Subcutaneous abdominal adipose tissue (tissue), 5 donors: ENCODE results near the gene GLCE.

Experiments used
- H3K27ac ChIP-seq: one replicate; pipeline ENCODE4 v1.7.0; 2013; ENCODE audit warnings: low read depth, mild to moderate bottlenecking, inconsistent platforms, low read length, moderate library complexity
- H3K27me3 ChIP-seq, 5 donors: one replicate each; pipeline ENCODE4 v1.7.0; 2013; ENCODE audit warnings: low read length in 5 of 5, inconsistent platforms in 1 of 5; ENCODE audit not compliant: control insufficient read depth in 5 of 5, insufficient read depth in 4 of 5
- H3K36me3 ChIP-seq, 5 donors: one replicate each; pipeline ENCODE4 v1.7.0; 2013; ENCODE audit warnings: low read length in 5 of 5; ENCODE audit not compliant: control insufficient read depth in 5 of 5, insufficient read depth in 5 of 5
- H3K4me1 ChIP-seq, 5 donors: one replicate each; pipeline ENCODE4 v1.7.0; 2013; ENCODE audit warnings: low read length in 5 of 5, mild to moderate bottlenecking in 3 of 5, moderate library complexity in 1 of 5; ENCODE audit not compliant: control insufficient read depth in 5 of 5, insufficient read depth in 5 of 5
- H3K4me3 ChIP-seq, 5 donors: one replicate each; pipeline ENCODE4 v1.7.0; 2013; ENCODE audit warnings: low read length in 5 of 5, low read depth in 1 of 5
- H3K9ac ChIP-seq, 5 donors: one replicate each; pipeline ENCODE4 v1.7.0; 2013; ENCODE audit warnings: low read length in 5 of 5, mild to moderate bottlenecking in 4 of 5, moderate library complexity in 3 of 5
- H3K9me3 ChIP-seq, 5 donors: one replicate each; pipeline ENCODE4 v1.7.0; 2013; ENCODE audit warnings: low read length in 5 of 5; ENCODE audit not compliant: control insufficient read depth in 5 of 5
- donor health status: healthy.
- donor health status: healthy.
- donor health status: healthy.
- donor health status: healthy.
- donor health status: healthy.

The GLCE gene

DNA sequence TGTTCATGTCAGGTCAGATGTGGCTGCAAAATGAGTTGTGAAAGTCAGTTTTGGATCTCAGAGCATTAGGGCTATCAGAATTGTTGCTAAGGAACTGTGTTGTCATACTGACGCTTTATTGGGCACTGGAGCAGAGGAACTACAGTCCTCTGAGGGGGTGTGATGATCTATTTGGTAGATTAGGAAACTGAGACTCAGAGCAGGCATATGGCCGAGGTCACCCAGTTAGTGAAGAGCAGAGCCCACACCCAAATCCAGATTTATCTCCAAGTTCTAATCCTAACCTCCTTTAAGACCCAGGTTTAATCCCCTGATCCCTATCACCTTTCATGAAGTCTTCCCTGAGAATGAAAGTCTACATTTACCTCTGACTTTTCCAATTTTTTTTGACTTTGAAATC, 25.6 kb upstream of the GLCE start:
- H3K36me3 ChIP-seq, result no peaks in the 10 kb centered on the region

DNA sequence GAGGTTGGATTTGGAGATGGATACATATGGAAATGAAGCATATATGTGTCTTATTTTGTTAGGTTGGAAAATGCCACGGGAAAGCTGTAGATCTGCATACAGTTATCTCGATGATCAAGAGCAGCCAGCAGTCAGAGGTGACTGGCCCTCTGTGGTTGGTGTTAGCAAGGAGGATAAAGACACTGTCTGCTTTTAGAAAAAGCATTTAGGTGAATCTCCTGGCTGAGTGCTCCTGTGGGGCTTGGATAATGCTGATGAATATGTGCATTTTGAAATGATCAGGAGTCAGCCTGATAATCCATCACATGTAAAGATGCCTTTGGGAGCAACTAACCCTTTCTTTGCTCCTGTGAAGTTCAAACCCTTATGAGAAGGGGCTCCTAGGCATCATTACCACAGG, 24.9 kb upstream of the GLCE start:
- Histone ChIP-seq H3K27ac (no peak overlapping the region), H3K9me3 (no peaks in the 10 kb centered on the region), H3K36me3 (no peaks in the 10 kb centered on the region), H3K4me3 (no peak overlapping the region), H3K4me1 (peaks cover 0 to 33% (median 9%) of the 10 kb centered on the region in 5 donors), H3K9ac (no peak overlapping the region), H3K27me3 (no peaks in the 10 kb centered on the region)

More for the DNA sequence above, 25.6 kb upstream of the GLCE start:
- H3K9me3 ChIP-seq, result no peaks in the 10 kb centered on the region
- no peak overlapping the region for H3K27ac ChIP-seq
- no peaks in the 10 kb centered on the region for H3K27me3 ChIP-seq
- H3K9ac ChIP-seq, result no peak overlapping the region
- H3K4me3 ChIP-seq, result no peak overlapping the region
- H3K4me1 ChIP-seq, result peaks cover 2 to 34% (median 11%) of the 10 kb centered on the region in 5 donors

DNA sequence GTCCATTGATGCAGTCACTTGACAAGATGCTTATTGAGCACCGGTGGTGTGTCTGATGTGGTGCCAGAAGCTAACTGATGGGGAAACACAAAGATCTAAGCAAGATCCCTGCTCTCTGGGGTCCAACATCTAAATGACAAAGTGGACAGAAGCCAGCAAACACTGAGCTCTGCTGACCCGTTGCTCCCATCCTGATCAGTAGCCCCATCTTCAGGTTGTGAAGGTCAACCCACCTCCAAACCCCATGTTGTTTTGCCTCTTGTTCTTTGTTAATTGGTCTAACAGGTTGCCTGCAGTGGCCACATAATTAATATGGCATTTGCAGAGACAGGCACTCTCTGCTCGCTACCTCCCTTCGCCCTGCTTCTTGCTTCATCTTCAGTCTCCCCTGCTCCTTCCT, 21.5 kb upstream of the GLCE start:
- Histone ChIP-seq H3K27ac (no peak overlapping the region), H3K9me3 (peaks cover 0 to 2% (median 0%) of the 10 kb centered on the region in 5 donors), H3K4me1 (peaks cover 0 to 5% (median 1%) of the 10 kb centered on the region in 5 donors), H3K4me3 (no peak overlapping the region), H3K36me3 (no peaks in the 10 kb centered on the region), H3K9ac (no peak overlapping the region), H3K27me3 (no peaks in the 10 kb centered on the region)

DNA sequence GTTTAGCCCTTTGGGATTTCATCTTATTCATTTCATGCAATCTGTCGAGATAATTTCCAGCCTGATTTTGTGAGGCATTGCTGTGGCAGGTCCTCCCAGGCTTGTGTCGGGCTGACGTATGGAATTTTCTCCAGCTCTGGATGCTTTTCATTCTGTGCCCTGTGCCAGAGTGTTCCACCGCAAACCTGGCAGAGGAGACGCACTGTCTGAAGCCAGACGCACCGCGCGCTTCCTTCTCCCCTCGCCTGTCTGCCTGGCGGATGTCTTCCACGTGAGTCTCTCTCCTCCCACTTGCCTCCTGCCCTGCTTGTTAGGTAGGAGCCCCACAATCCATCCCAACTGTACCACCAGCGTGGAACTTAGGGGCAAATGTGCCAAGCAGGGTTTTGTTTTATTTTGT, 20.1 kb upstream of the GLCE start:
- Histone ChIP-seq H3K4me1 (no peaks in the 10 kb centered on the region), H3K9me3 (peaks cover 0 to 2% (median 0%) of the 10 kb centered on the region in 5 donors), H3K4me3 (no peak overlapping the region), H3K36me3 (no peaks in the 10 kb centered on the region), H3K9ac (no peak overlapping the region), H3K27me3 (no peaks in the 10 kb centered on the region), H3K27ac (no peak overlapping the region)

DNA sequence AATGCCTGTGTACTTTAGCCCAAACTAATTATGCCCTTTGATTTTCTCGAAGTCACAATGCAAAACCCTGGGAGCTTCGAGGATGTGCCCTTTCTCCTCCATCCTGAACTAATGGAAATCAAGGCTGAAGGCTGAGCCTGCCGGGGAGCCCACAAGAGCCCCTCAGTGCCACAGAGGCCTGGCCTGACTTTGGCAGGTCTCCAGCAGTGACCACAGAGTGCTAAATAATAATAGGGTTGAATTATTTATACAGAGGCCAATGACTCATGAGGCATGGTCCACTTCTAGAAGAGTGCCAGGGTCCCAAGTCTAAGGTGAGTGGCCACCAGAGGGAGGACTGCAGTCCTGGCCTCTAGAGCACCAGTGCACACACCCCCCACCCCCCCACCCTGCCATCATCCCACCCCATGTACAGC, 19.1 kb upstream of the GLCE start:
- no peak overlapping the region for H3K27ac ChIP-seq
- H3K27me3 ChIP-seq, result no peaks in the 10 kb centered on the region
- H3K36me3 ChIP-seq, result no peaks in the 10 kb centered on the region
- H3K9me3 ChIP-seq, result peaks cover 0 to 2% (median 0%) of the 10 kb centered on the region in 5 donors
- H3K4me1 ChIP-seq, result no peaks in the 10 kb centered on the region
- H3K9ac ChIP-seq, result no peak overlapping the region
- no peak overlapping the region for H3K4me3 ChIP-seq

GRCh38 chr15:69141833-69142232, 18.6 kb upstream of the GLCE start:
- H3K4me1 ChIP-seq, result no peaks in the 10 kb centered on the region
- H3K4me3 ChIP-seq, result no peak overlapping the region
- H3K27me3 ChIP-seq, result no peaks in the 10 kb centered on the region
- peaks cover 0 to 2% (median 0%) of the 10 kb centered on the region in 5 donors for H3K9me3 ChIP-seq
- no peak overlapping the region for H3K27ac ChIP-seq
- H3K36me3 ChIP-seq, result no peaks in the 10 kb centered on the region
- H3K9ac ChIP-seq, result no peak overlapping the region

- H3K27me3 ChIP-seq, result no peaks in the 10 kb centered on the region
- no peaks in the 10 kb centered on the region for H3K4me1 ChIP-seq
- no peak overlapping the region for H3K4me3 ChIP-seq
- peaks cover 0 to 2% (median 0%) of the 10 kb centered on the region in 5 donors for H3K9me3 ChIP-seq
- H3K9ac ChIP-seq, result no peak overlapping the region
- no peak overlapping the region for H3K27ac ChIP-seq
- H3K36me3 ChIP-seq, result no peaks in the 10 kb centered on the region
Observed at GRCh38 chr15:69143756-69144436, 16.5 kb upstream of the GLCE start.

- Histone ChIP-seq H3K4me3 (no peak overlapping the region), H3K27me3 (no peaks in the 10 kb centered on the region), H3K9me3 (peaks cover 0 to 2% (median 0%) of the 10 kb centered on the region in 5 donors), H3K27ac (no peak overlapping the region), H3K9ac (no peak overlapping the region), H3K36me3 (no peaks in the 10 kb centered on the region), H3K4me1 (no peaks in the 10 kb centered on the region)
Observed at GRCh38 chr15:69144530-69144929, 15.9 kb upstream of the GLCE start.

DNA sequence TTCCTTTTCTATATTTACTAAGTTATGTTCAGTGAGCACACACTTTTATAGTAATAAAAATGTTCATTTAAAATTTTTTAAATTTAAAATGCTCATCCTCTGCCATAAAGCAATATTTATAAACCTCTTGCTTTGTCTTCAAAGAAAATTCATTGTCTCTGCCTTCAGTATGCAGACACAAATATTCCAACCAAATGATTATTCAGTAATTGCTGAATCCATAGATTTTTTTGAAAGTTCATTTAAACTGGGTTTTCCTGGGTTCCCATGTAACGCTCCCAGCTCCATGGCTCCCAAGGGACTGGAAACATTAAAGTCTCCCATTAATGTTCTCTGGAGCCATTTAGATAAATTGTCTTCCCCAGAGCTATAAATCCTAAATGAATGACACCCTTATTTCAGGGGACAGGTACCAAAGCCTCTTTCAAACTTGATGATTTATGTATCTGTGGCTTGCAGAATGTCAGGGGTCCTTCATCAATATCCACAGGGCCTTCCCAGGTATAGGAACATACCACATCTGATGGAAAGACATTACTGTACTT, 15.2 kb upstream of the GLCE start:
- no peaks in the 10 kb centered on the region for H3K4me1 ChIP-seq

GRCh38 chr15:69145694-69146492, 14.5 kb upstream of the GLCE start:
- Histone ChIP-seq H3K36me3 (no peaks in the 10 kb centered on the region), H3K4me3 (no peak overlapping the region), H3K9me3 (peaks cover 0 to 2% (median 0%) of the 10 kb centered on the region in 5 donors), H3K9ac (no peak overlapping the region), H3K27ac (no peak overlapping the region), H3K4me1 (no peaks in the 10 kb centered on the region), H3K27me3 (no peaks in the 10 kb centered on the region)

More for the DNA sequence above, 15.2 kb upstream of the GLCE start:
- no peak overlapping the region for H3K9ac ChIP-seq
- H3K9me3 ChIP-seq, result peaks cover 0 to 2% (median 0%) of the 10 kb centered on the region in 5 donors
- H3K36me3 ChIP-seq, result no peaks in the 10 kb centered on the region
- H3K27me3 ChIP-seq, result no peaks in the 10 kb centered on the region
- no peak overlapping the region for H3K4me3 ChIP-seq
- no peak overlapping the region for H3K27ac ChIP-seq
